NCI-H2171 treated with DMSO at 0.1 percent for 48 hours (cell line): ENCODE results near the gene AIFM3.
"Not testable (repeated sequence)": the region's sequence is repeated elsewhere in the genome, so short reads cannot be mapped to it uniquely, and the experiment has no call there.

Experiments used
- DNase-seq: peaks from one replicate; lab custom pipeline; 2025; lab: John Stamatoyannopoulos, UW

Gene AIFM3

GRCh38 chr22:20942203-20942902 is 24.7 kb upstream of the AIFM3 start:
- DNase-seq = not testable (repeated sequence)

- no peak for DNase-seq
These were observed 23.7 kb upstream of the AIFM3 start for GRCh38 chr22:20943104-20943933.

GRCh38 chr22:20944042-20944441 is 23.0 kb upstream of the AIFM3 start:
- DNase-seq = no peak

- DNase-seq = no peak
These were observed 21.5 kb upstream of the AIFM3 start for GRCh38 chr22:20945578-20945934.

GRCh38 chr22:20946080-20946986 is 20.7 kb upstream of the AIFM3 start:
- DNase-seq = no peak

- DNase-seq = no peak
These were observed 20.1 kb upstream of the AIFM3 start for GRCh38 chr22:20946991-20947390.

- DNase-seq = no peak
These were observed 18.6 kb upstream of the AIFM3 start for GRCh38 chr22:20948450-20948849.

GRCh38 chr22:20948989-20949388 is 18.1 kb upstream of the AIFM3 start:
- DNase-seq = no peak

GRCh38 chr22:20949698-20950183 is 17.3 kb upstream of the AIFM3 start:
- no peak for DNase-seq

GRCh38 chr22:20951151-20951931 is 15.7 kb upstream of the AIFM3 start:
- DNase-seq = no peak

GRCh38 chr22:20951932-20952380 is 15.1 kb upstream of the AIFM3 start:
- no peak for DNase-seq

GRCh38 chr22:20952544-20953341 is 14.3 kb upstream of the AIFM3 start:
- peak; percentile 28 for DNase-seq

GRCh38 chr22:20953342-20953608 is 13.8 kb upstream of the AIFM3 start:
- no peak for DNase-seq

GRCh38 chr22:20953668-20954500 is 13.2 kb upstream of the AIFM3 start:
- no peak for DNase-seq

- no peak for DNase-seq
These were observed 11.5 kb upstream of the AIFM3 start for GRCh38 chr22:20955548-20955947.

- no peak for DNase-seq
These were observed 10.6 kb upstream of the AIFM3 start for GRCh38 chr22:20956258-20957101.

- no peak for DNase-seq
These were observed 9.9 kb upstream of the AIFM3 start for GRCh38 chr22:20957102-20957682.

- no peak for DNase-seq
These were observed 9.2 kb upstream of the AIFM3 start for GRCh38 chr22:20957683-20958431.
